Stimulated activated naive CD8-positive, alpha-beta T cell treated with anti-CD3 and anti-CD28 coated beads, Interleukin-15, amount 100 ng/mL, for 72 hours (primary cell): ENCODE results near the gene OR5AU1.

Source experiments
- ATAC-seq: fragments of 150-1000 bp; cut with Tn5 transposase; 2 replicates; pipeline ENCODE4 v1.10.0; 2021; ENCODE audit warnings: mild to moderate bottlenecking, moderate library complexity
- DNase-seq, 2 donors: peaks; one replicate each; pipeline ENCODE4 v3.0.0; 2021 to 2022
- H3K27ac Mint-ChIP-seq, 2 donors: one replicate each; pipeline ENCODE4 v1.8.0; 2022; ENCODE audit warnings: mild to moderate bottlenecking in 2 of 2, mixed read lengths in 2 of 2, moderate library complexity in 2 of 2
- H3K27me3 Mint-ChIP-seq: one replicate; pipeline ENCODE4 v1.8.0; 2022; ENCODE audit warnings: mixed read lengths
- H3K4me1 Mint-ChIP-seq: one replicate; pipeline ENCODE4 v1.8.0; 2022; ENCODE audit warnings: mild to moderate bottlenecking, mixed read lengths
- H3K4me3 Mint-ChIP-seq, 2 donors: one replicate each; pipeline ENCODE4 v1.8.0; 2022; ENCODE audit warnings: mild to moderate bottlenecking in 2 of 2, mixed read lengths in 2 of 2, moderate library complexity in 1 of 2
- H3K9me3 Mint-ChIP-seq, 2 donors: one replicate each; pipeline ENCODE4 v1.8.0; 2022; ENCODE audit warnings: mixed read lengths in 2 of 2

The OR5AU1 gene

DNA sequence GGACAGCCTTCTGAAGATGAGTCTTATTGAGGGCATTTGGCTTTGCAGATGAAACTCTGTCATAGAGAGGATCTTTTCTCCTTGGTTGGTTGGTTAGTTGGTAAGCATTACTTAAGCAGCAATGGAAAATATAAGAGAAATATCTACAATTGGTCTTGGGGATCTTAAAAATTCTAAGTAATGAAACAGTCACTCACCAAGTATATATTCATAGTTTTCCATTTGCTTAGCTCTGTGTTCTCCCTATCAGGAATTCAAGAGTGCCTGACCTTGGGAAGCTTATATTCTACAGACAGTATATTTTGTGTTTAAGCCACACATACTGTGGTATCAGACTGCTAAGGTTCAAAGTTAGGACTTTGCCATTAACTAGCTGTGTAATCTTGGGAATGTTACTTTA lies at the start of gene OR5AU1:
TSS of gene OR5AU1 (minus strand) at position 101 of the 400 bp plus-strand sequence. CDS start 191 bp downstream, outside the sequence.
- Mint-ChIP-seq H3K4me1 (no peaks in the 10 kb centered on the region), H3K4me3 (no peak within 1 kb of the TSS), H3K27ac (no peak within 1 kb of the TSS), H3K9me3 (no peaks in the 10 kb centered on the region), H3K27me3 (peaks cover 37% of the 10 kb centered on the region)
- ATAC-seq (no peak), DNase-seq (no peak)

DNA sequence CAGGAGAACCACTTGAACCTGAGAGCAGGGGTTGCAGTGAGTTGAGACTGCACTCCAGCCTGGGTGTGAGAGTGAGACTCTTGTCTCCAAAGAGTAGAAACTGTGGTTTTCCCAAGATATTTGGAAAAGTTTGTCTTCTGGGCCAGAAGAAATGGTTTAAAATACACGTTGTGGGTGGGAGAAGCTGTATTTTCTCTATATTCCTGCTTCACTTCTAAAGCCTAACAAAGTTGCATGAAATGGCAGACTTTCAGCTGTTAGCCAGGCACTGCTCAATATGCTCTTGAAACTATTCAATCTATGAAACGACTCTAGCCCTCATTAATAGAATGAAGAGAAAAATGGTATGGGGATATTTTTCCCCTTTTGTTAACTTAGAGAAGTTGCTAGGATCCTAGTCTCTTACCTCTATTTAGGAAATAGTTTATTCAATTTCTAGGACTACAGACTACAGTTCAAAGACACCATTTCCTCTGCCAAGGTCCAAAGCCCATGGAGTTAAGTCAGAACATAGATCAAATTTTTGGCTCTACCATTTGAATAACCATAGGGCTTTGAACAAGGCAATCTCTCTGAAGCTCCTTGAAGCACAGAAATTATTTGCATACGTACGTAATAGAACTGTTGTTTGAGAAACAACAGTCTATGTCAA lies 49.3 kb upstream of the OR5AU1 start:
- H3K9me3 Mint-ChIP-seq = no peaks in the 10 kb centered on the region
- peaks cover 45% of the 10 kb centered on the region for H3K4me1 Mint-ChIP-seq
- ATAC-seq = no peak
- H3K27ac Mint-ChIP-seq = peak overlapping the region in 1 of 2 donors; percentile 38
- H3K27me3 Mint-ChIP-seq = no peaks in the 10 kb centered on the region
- no peak for DNase-seq
- H3K4me3 Mint-ChIP-seq = no peak overlapping the region

DNA sequence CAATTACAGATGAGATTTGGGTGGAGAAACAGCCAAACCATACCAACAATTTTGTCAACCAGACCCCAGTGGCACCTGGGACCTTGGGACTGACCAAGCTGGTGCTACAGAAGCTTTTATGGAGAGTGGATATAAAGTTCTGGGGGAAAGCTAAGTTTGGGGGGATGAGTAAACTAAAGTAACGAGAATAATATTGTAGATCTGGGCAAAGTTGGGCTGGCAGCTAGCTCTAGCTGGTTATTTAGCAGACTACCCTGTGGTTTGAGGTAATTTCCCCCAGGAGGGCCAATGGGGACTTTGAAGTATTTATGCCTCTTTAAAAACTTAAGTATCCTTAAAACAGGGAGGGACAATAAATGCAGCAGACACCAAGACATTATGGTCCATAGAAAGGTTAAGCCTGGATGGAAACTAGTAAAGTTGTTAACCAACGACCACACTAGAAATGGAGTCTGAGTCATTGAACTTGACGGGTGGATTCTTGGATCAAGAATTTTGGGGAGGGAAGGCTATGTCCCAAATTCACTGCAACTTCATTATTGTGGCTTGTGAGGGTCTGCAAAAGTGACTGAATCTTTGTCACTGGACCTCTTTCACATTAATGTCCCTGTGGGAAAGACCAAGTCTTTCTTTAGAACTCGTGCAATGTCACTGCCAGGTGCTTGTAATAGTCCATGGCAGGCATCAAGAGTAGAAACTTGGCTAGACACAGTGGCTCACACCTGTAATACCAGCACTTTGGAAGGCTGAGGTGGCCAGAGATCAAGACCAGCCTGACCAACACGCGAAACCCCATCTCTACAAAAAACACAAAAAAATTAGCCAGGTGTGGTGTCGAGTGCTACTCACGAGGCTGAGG lies 48.5 kb upstream of the OR5AU1 start:
- peaks cover 39% of the 10 kb centered on the region for H3K4me1 Mint-ChIP-seq
- H3K27ac Mint-ChIP-seq = peak overlapping the region in 1 of 2 donors; percentile 38
- ATAC-seq = no peak

DNA sequence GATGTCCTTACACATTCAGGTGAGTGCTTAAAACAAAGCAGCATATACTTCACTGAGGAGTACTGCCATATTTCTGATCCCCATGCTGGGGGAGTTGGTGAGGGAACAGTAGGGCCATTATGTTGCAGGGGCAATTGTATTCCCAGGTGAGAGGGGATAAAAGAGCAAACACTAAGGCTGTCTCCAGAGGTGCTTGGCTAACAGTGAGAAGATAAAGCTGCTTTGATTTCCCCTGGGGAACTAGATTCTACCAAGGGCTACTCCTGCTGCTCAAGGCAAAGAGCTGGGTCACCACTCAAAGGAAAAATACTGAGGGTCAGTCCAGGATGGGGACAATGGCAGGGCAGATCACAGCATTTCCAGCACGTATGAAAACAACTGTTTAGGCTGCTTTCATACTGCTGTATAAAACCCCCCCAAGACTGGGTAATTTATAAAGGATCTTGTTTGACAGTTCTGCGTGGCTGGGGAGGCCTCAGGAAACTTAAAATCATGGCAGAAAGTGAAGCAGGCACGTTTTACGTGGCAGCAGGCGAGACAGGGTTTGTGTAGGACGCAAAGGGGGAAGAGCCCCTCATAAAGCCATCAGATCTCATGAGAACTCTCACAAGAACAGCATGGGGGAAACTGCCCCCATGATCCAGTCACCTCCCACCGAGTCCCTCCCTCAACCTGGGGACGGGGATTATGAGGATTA lies 47.8 kb upstream of the OR5AU1 start:
- no peak overlapping the region for H3K4me3 Mint-ChIP-seq
- H3K27ac Mint-ChIP-seq = peak overlapping the region; percentile 15
- H3K4me1 Mint-ChIP-seq = peaks cover 37% of the 10 kb centered on the region
- H3K9me3 Mint-ChIP-seq = no peaks in the 10 kb centered on the region
- DNase-seq = no peak
- no peaks in the 10 kb centered on the region for H3K27me3 Mint-ChIP-seq
- peak; percentile 16 for ATAC-seq

More for the DNA sequence above, 48.5 kb upstream of the OR5AU1 start:
- Mint-ChIP-seq H3K27me3 (no peaks in the 10 kb centered on the region), H3K9me3 (no peaks in the 10 kb centered on the region), H3K4me3 (no peak overlapping the region)
- DNase-seq = no peak

DNA sequence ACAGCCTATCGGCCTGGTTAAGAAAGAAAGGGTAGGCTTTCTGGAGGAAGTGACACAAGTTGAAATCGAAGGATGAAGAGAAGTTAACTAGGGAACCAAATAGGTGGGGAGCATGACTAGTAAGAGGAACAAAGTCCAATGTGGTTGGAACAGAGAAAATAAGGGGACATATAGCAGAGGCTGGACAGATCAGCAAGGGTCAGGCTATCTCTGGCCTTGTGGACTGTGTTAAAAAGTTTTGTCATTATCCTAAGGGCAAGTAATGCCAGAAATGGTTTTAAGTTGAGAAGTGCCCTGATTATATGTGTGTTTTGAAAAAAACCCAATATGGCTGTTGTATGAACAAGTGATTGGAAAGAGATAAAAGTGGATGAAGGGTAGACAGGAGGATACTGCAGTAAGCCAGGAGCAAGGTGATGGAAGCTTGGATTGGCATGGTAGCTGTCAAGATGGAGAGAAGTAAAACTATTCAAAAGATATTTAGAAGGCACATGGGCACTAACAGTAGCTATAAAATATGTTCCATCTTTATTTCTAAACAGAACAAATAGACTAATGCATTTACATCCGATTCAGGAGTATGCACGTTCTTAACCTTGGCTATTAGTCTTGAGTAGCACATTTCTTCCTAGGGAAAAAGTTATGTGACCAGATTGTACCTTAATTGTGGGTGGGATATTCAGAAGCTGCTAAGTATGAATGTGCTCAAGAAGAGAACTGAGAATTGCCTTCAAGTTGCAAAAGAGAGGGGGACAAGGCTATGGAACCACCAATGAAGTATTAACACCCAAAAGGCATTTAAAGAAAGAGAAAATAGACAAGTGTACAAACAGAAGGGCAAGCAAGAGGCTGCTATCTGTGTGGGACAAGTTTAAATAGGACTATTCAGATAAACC lies 46.8 kb upstream of the OR5AU1 start:
- ATAC-seq = peak; percentile 2
- Mint-ChIP-seq H3K9me3 (no peaks in the 10 kb centered on the region), H3K4me1 (peaks cover 32% of the 10 kb centered on the region), H3K27me3 (no peaks in the 10 kb centered on the region), H3K4me3 (no peak overlapping the region), H3K27ac (no peak overlapping the region)
- no peak for DNase-seq

DNA sequence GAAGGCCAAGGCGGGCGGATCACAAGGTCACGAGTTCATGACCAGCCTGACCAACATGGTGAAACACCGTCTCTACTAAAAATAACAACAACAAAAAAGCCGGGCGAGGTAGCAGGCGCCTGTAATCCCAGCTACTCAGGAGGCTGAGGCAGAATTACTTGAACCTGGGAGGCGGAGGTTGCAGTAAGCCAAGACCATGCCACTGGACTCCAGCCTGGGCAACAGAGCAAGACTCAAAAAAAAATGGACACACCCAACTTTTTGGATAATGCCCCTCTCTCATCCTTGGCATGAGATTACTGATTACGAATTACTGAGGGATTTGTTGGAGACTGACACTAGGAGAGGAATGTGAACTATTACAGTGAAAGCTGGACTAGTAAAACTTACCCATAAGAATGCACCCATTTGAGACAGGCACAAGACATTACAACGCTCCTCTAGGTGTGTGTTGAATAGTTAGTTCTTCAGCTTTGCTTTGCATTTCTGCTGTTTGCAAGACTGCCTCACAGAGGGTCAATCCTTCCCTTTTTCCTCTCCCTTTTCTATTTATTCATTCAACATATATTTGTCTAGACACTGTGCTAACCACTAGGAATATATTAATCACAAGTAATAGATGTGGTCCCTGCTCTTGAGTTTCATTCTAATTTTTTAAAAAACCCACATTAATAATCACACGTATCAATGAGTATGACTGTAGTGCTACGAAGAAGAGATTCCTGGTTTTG lies 46.0 kb upstream of the OR5AU1 start:
- DNase-seq = no peak
- peak; percentile 8 for ATAC-seq
- H3K4me3 Mint-ChIP-seq = no peak overlapping the region
- no peaks in the 10 kb centered on the region for H3K27me3 Mint-ChIP-seq
- H3K4me1 Mint-ChIP-seq = peaks cover 26% of the 10 kb centered on the region
- no peak overlapping the region for H3K27ac Mint-ChIP-seq
- H3K9me3 Mint-ChIP-seq = no peaks in the 10 kb centered on the region

DNA sequence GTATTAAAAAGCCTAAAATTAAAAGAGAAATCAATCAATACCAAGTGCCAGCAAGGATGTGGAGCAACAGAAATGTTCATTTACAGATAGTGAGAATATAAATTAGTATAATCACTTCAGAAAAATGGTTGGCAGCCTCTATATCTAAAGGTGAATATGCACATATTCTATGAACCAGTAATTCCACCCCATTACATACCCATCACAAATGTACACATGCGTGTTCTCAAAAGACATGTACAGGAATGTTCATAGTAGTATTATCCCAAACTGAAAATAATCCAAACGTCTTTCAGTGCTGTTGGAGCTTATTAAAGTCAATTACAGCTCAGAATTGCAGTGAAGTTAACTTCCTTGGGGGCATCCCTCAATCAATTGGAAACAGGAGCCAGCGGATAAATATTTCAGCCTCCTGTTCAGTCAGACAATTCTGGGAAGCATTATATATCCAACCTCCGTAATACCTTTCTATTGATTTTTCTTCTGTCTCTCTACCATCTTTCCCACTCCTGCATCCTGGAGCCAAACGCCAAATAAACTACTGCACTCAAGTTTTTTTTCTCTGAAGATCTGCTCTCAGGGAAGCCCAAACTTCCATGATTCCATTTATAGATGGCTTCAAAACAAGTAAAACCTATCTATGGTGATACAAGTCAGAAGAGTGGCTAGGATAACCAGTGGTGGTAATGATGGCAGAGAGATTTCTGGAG lies 45.0 kb upstream of the OR5AU1 start:
- Mint-ChIP-seq H3K4me1 (peaks cover 17% of the 10 kb centered on the region), H3K27ac (peak overlapping the region; percentile 56 to 72), H3K27me3 (no peaks in the 10 kb centered on the region), H3K4me3 (no peak overlapping the region), H3K9me3 (no peaks in the 10 kb centered on the region)
- DNase-seq = no peak
- ATAC-seq = no peak

DNA sequence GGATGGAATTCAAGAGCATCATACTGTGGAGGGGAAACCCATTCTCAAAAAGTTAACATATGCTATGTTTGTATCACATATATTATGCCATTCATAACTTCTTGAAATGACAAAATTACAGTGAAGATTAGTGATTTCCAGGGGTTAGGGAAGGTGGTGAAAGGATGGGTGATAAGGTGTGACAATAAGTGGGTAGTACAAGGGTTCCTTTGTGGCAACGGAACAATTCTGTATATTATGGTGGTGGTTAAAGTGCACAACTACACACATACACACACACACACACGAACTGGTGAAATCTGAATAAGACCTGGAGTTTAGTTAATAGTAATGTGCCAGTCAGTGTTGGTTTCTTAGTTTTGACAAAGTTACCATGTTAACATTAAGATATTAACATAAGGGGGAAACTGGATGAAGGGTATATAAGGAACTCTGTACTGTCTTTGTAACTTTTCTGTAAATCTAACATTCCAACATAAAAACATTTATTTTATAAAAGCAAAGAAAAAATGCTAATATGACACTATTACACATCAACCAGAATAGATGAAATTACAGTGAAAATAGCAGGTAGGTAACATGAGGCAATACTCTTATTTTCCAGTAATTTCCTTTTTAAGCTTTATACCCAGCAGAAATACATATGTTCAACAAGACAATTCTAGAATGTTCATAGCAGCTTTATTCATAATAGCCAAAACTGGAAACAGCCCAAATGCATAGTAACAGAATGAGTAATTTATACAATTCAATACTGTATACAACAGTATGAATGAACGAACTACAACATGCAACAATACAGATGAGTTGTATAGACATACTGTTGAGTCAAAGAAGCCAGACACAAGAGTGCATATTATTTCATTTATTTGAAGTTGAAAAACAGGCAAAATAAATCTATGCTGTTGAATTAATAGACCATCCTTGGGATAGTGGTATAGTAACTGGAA lies 44.0 kb upstream of the OR5AU1 start:
- DNase-seq (no peak), ATAC-seq (no peak)
- peaks cover 17% of the 10 kb centered on the region for H3K4me1 Mint-ChIP-seq
- H3K9me3 Mint-ChIP-seq = no peaks in the 10 kb centered on the region
- H3K4me3 Mint-ChIP-seq = no peak overlapping the region
- H3K27me3 Mint-ChIP-seq = no peaks in the 10 kb centered on the region
- peak overlapping the region in 1 of 2 donors; percentile 56 for H3K27ac Mint-ChIP-seq

DNA sequence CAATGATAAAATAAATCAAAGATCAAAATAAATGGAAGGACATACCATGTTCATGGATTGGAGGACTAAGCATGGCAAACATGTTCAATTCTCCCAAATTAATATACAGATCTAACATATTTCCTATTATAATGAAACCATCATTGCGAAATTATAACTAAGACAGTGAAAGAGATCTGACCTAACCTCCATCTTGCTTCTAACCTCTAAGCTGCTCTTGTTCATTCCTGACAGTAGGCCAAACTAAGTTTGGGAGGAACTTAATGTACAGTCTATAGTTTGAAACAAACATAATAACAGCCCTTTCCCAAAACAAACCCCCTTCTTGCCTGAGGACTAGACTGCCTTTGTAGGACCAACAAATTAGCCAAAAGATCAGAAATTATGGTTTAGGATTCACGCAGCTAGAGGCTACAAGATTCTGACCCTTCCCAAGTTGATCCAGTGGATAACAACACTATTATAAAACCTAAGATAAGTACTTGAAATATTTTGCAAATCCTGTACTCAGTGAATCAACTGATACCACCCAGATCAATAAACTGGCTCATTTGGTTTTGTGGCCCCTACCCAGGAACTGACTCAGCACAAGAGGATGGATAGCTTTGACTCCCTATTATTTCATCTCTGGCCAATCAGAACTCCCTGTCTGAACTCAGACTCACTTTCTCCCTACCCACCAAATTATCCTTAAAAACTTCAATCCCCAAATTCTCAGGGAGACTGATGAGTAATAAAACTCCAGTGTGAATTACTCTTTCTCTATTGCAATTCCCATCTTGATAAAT lies 41.7 kb upstream of the OR5AU1 start:
- Mint-ChIP-seq H3K27ac (peak overlapping the region in 1 of 2 donors; percentile 79), H3K4me3 (no peak overlapping the region), H3K9me3 (no peaks in the 10 kb centered on the region), H3K27me3 (no peaks in the 10 kb centered on the region), H3K4me1 (peaks cover 7% of the 10 kb centered on the region)
- no peak for DNase-seq
- ATAC-seq = peak; percentile 24

DNA sequence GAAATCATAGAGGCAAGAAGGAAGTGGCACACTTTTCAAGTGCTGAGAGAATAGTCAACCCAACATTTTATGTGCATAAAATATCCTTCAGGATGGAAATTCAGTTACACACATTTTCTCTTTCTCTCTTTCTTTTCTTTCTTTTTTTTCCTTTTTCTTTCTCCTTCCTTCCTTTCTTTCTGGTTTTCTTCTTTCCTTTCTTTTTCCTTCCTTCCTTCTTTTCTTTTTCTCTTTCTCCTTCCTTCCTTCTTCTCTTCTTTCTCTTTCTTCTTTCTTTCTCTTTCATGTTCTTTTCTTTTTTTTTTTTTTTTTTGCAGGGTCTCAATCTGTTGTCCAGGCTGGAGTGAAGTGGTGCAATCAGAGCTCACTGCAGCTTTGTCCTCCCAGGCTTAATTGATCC lies 38.7 kb upstream of the OR5AU1 start:
- Mint-ChIP-seq H3K4me1 (peaks cover 23% of the 10 kb centered on the region), H3K4me3 (no peak overlapping the region), H3K27me3 (no peaks in the 10 kb centered on the region), H3K27ac (no peak overlapping the region), H3K9me3 (no peaks in the 10 kb centered on the region)
- ATAC-seq = no peak
- DNase-seq = no peak

DNA sequence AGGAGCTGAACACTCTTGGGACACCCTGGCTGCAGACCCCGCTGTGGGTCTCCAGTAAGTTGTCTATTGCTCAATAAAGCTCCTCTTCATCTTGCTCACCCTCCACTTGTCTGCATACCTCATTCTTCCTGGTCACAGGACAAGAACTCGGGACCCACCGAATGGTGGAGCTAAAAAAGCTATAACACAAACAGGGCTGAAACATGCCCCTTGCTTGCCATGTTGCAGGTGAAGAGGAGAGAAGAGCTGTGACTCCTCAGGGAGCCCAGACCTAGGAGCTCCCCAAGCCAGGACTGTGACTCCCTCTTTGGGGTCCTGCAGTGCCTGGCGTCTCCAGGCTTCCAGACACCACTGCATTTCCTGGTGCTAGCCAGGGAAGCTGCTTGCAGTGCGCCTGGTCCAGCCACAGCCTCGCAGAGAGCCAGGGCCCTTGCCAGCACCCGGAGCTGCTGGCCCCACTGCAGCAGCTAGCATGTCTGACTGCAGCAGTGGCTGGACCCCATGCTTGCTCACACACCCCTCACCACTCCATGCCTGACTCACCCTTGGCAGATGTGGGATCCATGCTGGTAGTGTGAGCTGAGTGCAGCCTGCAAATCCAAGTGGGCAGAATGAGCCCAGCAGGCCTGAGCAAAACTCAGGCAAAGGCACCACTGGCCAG lies 37.1 kb upstream of the OR5AU1 start:
- Mint-ChIP-seq H3K4me1 (peaks cover 21% of the 10 kb centered on the region), H3K4me3 (peak overlapping the region in 1 of 2 donors; percentile 85), H3K27me3 (no peaks in the 10 kb centered on the region), H3K9me3 (no peaks in the 10 kb centered on the region), H3K27ac (no peak overlapping the region)
- no peak for DNase-seq
- ATAC-seq = no peak

DNA sequence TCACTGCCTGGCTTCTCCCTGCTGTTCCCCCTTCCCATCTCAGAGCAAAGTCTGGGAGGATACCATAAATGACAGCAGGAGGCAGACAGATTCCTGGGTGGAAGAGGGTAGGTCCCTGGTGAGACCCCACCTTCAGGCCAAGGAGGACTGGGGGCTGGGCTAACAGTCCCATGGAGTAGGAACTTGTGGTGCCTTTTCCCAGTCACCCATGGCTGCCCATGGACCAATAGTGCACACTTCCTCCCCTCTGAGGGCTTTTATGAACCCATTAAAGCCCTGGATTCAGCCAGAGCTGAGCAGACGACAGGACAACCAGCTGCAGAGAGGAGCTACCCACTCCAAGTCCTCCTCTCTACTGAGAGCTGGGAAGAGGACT lies 36.6 kb upstream of the OR5AU1 start:
- ATAC-seq = no peak
- H3K27ac Mint-ChIP-seq = no peak overlapping the region
- H3K4me3 Mint-ChIP-seq = peak overlapping the region; percentile 78 to 85
- peaks cover 17% of the 10 kb centered on the region for H3K4me1 Mint-ChIP-seq
- no peaks in the 10 kb centered on the region for H3K27me3 Mint-ChIP-seq
- DNase-seq = no peak
- H3K9me3 Mint-ChIP-seq = no peaks in the 10 kb centered on the region
